Stimulated activated CD4-positive, alpha-beta T cell treated with anti-CD3 and anti-CD28 coated beads, Interleukin-15, amount 100 ng/mL, for 1 hour (primary cell): Measurements from ENCODE around the gene DISC1.
"Not testable (repeated sequence)": the region's sequence is repeated elsewhere in the genome, so short reads cannot be mapped to it uniquely, and the experiment has no call there.

Source experiments
- DNase-seq, 2 donors: peaks; one replicate each; pipeline ENCODE4 v3.0.0-alpha.2; 2020; ENCODE audit warnings: low read depth in 1 of 2, low spot score in 1 of 2

The DISC1 gene

DNA sequence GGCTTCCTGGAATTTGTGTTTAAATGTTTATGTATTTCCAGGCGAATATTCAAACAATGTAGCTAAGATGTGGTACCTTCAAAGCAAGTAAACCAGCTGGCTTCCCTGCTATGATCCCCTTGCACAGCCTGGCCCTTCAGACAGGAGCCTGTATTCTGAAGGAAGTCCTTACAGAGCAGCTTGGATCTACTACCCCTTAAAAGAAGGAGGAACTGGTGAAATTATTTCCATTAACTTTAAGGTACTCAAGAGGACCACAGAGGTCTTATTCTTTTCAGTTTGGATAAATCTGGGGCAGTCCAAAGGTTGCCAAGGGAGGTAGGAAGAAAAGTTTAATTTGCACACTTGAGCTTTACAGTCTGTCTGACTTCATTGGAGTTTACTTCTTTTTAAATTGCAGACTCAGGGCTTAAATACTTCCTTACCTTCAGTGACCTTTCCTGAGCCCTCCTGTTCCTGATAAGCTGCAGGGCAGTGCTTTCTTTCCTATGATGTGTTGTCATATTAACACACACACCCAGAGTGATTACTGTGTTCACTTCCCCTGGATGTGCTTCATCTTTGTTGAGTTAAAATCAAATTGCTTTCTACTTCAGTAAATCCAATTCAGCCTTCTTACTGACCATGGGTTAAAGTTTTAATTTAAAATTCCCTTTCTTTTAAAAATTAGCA is 40.5 kb downstream of the DISC1 start:
- DNase-seq, result no peak

DNA sequence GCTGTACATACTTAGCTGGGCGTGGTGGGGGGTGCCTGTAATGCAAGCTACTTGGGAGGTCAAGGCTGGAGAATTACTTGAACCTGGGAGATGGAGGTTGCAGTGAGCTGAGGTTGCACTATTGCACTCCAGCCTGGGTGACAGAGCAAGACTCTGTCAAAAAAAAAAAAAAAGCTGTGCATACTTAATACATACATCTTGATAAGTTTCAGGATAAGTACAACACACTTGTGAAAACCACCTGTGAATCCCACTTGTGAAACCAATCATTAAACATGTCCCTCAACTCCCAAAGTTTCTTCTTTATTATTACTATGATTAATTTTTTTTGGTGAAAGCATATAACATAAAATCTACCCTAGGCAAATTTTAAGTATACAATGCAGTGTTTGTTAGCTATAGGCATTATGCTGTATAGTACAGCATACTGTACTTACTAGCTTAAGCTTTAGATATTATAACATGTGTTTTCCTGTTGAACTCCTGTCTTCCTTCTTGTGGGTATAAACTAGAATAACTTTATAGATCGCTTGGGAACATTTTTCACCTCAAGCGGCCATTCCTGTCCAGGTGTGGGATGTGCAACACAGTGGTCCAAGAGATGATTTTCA is 41.4 kb downstream of the DISC1 start:
- no peak for DNase-seq

DNA sequence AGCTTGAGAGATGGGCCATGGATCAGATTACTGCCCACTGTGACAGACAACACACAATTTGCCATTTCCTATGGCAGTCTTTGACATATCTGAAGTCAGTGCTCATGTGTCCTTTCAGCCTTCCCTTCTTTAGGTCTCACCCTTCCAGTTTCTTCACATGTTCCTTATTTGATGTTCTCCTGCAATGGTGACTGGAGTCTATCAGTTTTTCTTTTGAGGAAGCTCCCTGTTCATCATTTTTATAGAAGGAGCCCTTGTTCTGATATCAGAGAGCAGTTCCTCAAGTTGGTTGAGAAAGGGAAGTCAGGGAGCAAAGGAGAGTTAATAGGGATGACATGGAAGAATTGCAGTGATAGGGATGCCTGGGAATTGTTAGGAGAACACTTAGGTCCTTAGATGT is 42.2 kb downstream of the DISC1 start:
- no peak for DNase-seq

- not testable (repeated sequence) for DNase-seq
These were observed 43.5 kb downstream of the DISC1 start for GRCh38 chr1:231669864-231670621.

DNA sequence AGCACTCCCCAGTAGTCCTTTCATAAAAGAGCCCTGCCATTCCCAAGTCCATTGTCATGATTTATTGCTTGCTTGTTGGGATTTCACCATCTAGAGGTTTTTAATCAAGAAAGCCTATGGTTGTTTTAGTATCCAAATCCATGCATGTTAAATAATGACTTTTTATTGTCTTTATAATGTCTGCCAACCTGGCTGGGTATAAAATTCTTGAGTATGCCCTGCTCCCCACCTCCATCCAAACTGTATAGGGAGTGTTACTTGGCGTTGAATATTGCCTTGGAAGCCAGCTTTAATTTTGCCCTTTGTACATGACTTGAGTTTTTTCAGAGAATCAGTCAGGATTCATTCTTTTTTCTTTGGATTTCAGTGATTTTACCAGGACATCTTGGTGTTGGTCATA is 44.2 kb downstream of the DISC1 start:
- no peak for DNase-seq

DNA sequence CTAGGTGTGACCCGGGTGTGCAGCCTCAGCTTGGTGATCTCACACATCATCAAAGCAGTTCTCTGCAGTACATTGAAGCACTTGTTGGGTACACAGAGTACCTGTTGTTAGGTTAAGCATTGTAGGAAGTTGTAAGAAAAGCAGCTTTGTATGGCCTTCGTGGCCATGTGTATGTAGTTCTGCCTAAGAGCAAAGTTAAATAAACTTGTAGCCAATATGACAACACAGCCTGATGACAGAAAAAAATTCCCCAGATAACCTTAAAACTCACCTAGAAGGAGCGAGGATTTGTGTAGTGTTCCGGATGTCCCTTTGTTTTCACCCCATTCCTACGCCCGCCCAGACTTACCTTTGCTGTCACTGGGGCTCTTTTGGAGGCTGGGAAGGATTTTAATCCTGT is 48.0 kb downstream of the DISC1 start:
- no peak for DNase-seq

DNA sequence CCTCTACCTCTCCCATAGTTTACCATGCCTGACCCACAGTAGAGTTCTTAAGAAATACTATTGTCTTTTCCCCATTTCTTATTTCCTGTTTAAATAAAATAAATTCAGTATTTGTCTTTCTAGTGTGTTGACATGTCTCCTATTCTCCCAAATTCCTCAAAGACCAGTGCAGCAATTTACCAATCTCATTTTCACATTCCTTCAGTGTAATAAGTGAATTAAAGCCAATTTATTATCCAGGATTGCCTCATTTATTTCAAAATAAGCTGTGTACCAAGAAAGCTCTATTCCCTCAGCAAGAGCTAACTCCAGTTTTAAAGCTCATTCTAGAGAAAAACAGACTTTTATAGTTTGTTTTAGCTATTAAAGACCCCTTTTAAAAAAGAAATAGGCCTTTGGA is 49.9 kb downstream of the DISC1 start:
- no peak for DNase-seq

- DNase-seq, result no peak
These were observed 50.9 kb downstream of the DISC1 start for GRCh38 chr1:231677442-231677841.

DNA sequence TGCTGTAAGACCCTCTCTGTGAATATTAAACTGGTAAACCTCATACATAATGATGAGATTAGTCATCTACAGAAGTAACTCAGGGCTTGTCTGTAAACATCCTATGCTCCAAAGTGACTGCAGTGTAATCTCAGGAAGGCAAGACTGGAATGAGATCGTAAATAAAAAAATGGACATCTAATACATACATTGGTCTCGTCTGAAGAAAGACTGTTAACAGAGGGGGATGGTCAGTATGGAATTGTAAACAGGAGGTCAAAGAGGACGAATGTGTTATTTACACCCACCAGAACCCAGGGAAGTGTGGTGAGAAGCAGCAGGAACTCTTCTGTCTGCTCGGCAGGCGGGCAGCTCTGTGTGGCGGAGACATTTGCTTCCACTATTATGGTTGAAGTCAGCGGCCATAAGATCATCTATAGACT is 51.4 kb downstream of the DISC1 start:
- no peak for DNase-seq

DNA sequence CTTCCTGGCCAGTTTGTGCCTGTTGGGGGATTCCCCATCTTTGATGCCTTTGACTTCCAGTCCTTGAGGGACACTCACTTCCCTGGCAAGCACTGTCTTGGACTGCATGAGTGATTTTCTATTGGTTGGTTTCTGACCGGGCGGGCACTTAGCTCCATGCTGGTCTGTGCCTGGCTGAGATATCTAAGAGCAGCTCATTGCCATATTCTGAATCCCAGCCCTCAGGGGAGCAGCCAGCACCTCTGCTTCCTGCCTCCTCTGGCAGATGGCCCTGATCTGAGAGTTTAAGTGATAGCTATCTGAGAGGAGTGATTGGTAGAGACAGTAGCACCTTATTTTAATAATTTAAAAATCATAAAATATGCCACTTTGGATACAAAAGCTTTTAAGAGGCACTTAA is 52.5 kb downstream of the DISC1 start:
- DNase-seq, result no peak

GRCh38 chr1:231681006-231681405 is 54.4 kb downstream of the DISC1 start:
- DNase-seq, result no peak

DNA sequence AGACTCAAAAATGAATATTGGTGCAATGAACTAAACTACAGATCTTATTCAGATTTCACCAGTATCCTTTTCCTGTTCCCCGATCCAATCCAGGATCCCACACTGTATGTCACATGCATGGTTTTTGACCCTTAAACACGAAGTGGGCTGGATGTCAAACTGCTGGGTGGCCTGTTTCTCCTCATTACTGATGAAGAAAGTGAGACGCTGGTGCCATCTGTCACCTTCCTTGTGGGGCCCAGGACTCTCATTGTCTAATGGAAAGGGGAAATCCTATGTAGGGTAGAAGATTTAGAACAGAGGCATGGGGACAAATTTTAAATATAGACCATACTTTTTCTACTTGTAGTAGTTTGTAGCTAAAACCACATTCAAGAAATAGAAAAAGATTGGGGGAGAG is 56.2 kb downstream of the DISC1 start:
- no peak for DNase-seq

GRCh38 chr1:231683439-231684165 is 57.0 kb downstream of the DISC1 start:
- no peak for DNase-seq

GRCh38 chr1:231684356-231685244 is 58.0 kb downstream of the DISC1 start:
- DNase-seq, result no peak

DNA sequence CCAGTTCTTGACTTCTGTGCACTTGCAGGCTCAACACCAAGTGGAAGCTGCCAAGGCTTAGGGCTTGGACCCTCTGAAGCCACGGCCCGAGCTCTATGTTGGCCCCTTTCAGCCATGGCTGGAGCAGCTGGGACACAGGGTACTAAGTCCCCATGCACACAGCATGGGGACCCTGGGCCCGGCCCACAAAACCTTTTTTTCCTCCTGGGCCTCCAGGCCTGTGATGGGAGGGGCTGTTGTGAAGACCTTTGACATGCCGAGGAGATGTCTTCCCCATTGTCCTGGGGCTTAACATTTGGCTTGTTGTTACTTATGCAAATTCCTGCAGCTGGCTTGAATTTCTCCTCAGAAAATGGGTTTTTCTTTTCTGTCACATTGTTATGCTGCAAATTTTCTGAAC is 59.8 kb downstream of the DISC1 start:
- no peak for DNase-seq

GRCh38 chr1:231688989-231689388 is 62.4 kb downstream of the DISC1 start:
- no peak for DNase-seq

DNA sequence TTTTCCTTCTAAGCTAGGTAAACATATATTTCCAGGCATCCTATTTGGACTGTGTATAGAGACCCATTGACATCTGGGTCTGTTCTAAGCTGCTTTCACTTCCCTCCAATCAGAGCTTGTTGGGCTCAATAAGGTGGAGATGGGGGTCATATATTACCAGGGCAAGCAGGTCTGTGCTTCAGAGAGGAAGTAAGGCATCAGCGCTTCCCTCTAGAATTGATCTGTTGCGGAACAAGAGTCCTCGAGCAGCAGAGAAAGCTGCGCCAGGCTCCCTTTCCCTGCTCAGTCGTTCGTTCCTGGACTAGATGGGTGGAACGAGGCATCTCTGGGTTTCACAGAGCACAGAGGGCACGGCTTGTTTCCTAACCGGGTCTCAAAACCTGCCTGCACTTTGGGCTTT is 63.5 kb downstream of the DISC1 start:
- DNase-seq, result no peak

- no peak for DNase-seq
These were observed 65.1 kb downstream of the DISC1 start for GRCh38 chr1:231691618-231692259.

GRCh38 chr1:231693361-231694074 is 66.9 kb downstream of the DISC1 start:
- DNase-seq, result no peak

GRCh38 chr1:231694075-231694431 is 67.5 kb downstream of the DISC1 start:
- DNase-seq, result no peak
